GM19397 (cell line): ENCODE data around the gene ITM2C.

Experiments
- ATAC-seq: cut with Tn5 transposase; IDR thresholded peaks from one replicate; pipeline ENCODE4 v1.9.1; 2021; ENCODE audit warnings: mild to moderate bottlenecking, moderate library complexity; ENCODE audit not compliant: unreplicated experiment

The ITM2C gene

GRCh38 chr2:230849633-230850357 is 14.9 kb upstream of the ITM2C start:
- no peak for ATAC-seq

DNA sequence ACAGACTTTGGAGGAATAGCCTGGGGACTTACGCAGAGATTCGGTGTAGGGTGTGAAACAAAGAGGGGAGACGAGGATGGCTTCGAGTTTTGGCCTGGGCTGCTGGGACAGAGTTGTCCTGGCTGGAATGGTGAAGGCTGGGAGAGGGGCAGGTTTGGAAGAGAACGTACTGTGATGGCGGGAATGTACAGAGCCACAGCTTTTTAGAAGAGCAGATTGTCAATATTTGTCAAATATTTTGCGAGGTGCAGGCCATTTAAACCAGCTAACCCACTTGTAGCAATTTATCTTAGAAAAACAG is 14.4 kb upstream of the ITM2C start:
- no peak for ATAC-seq

DNA sequence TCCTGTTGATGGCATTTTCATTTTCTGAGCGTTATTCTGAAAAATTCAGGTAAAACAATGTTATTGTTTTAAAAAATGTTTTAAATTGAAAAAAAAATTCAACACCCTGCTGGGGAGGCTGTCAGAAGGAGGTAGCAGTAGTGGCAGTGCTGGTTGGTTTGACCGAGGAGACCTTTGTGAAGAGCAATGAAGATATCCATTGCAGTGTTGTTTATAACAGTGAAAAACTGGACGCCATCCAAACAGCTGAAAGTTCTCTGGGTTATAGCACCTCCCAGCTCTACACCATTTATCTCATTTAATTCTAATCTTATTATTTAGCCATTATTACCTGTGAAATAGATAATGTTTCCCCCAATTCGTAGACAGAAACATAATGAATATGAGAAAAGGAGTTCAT is 12.6 kb upstream of the ITM2C start:
- no peak for ATAC-seq

- no peak for ATAC-seq
Observed at GRCh38 chr2:230861552-230862255, 3.0 kb upstream of the ITM2C start.

DNA sequence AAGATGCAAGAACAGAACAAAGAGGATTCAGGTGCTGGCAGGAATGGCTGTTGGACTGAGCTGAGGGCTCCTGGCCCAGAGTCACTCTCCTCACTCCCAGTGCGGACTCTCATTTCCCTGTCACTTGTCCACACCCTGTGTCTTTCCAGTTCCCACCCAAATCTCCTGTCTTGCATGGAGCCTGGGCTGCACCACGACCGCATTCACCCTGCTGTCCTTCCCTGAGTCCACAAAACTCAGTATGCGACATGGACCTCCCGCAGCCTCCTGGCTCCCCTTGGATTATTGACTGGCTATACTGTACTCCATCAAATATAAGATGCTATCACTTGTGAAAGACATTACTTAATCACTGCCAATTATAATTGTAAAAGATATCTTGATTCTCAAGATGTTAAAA is 2.5 kb upstream of the ITM2C start:
- no peak for ATAC-seq

DNA sequence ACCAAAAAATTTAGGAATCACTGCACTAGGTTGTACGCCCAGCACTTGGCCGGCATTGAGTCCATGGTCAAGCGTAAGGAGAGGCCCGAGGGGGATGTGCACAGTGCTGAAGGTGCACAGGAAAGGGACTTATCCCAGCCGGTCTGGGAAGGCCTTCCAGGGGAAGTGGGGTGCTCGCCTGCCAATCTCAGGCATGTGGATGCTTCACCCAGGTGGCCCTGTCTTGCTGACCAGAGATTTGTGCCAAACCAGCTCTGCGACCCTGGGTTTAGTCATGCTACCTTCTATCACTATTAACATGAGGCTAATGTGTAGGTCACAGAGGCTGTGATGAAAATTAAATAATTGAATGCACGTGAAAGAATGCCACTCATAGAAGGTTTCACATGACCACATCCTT is 1.7 kb upstream of the ITM2C start:
- ATAC-seq = no peak

GRCh38 chr2:230863442-230864121 is 1.2 kb upstream of the ITM2C start:
- ATAC-seq = no peak

DNA sequence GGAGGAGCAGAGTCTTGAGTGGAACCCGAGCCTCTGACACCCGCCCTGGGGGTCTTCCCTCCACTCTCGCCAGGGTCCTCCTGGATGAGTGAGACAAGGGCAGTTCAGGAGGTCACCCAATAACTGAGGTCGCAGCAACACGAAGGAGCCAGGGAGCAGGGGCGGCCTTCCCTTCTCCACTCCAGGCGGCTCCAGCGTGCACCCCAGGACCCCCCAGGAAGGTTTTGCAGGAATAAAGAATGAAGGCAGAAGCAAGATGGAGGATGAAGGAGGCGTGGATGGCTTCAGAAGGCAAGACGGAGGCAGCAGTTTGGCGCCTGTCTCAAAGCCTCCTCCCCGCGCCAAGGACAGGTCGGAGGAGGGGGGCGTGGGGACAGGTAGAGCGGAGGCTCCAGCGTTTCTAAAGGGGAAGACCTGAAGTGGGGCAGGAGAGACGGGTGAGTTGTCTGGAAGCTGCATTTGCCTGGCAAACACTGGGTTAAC is 579 bp upstream of the ITM2C start:
- ATAC-seq = no peak

GRCh38 chr2:230865307-230865765 is 594 bp downstream of the ITM2C start:
- no peak for ATAC-seq

GRCh38 chr2:230865766-230866755 is 1.3 kb downstream of the ITM2C start:
- no peak for ATAC-seq

DNA sequence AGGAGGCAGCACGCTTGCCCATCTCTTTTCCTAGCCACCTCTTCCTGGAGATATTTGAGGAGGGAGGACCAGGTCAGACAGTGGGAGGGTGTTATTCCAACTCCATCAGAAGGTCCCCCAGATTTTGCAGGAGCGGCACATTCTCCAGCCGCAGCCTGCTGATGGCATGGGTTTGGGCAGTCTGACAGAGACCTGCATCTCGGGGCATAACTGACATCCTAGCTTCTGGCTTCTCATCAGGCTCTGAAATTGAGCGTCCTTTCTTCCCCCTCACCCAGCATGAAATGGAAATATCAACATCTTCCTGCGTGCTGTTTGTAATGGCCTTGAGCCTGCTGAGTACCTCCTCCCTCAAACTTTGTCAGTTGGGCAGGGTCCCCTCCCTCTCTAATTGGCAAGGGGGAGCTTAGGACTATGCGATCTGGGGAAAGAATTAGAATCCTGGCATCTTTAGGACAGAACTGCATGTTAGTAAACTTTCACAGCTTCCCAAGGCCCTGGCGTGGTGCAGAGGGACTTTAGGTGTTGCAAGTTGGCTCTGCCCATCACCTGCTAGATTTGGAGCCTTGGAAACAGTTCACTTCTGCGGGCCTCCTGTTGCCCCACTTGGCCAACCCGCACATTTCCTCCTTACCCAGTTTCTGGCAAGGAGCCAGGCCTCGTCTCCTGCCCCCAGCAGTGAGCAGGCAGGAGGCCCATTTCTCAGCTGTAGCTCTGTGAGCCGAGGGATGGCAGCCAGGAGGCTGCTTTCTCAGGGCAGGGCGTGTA is 2.2 kb downstream of the ITM2C start:
- ATAC-seq = no peak

- ATAC-seq = no peak
Observed at GRCh38 chr2:230868161-230868946, 3.6 kb downstream of the ITM2C start.

DNA sequence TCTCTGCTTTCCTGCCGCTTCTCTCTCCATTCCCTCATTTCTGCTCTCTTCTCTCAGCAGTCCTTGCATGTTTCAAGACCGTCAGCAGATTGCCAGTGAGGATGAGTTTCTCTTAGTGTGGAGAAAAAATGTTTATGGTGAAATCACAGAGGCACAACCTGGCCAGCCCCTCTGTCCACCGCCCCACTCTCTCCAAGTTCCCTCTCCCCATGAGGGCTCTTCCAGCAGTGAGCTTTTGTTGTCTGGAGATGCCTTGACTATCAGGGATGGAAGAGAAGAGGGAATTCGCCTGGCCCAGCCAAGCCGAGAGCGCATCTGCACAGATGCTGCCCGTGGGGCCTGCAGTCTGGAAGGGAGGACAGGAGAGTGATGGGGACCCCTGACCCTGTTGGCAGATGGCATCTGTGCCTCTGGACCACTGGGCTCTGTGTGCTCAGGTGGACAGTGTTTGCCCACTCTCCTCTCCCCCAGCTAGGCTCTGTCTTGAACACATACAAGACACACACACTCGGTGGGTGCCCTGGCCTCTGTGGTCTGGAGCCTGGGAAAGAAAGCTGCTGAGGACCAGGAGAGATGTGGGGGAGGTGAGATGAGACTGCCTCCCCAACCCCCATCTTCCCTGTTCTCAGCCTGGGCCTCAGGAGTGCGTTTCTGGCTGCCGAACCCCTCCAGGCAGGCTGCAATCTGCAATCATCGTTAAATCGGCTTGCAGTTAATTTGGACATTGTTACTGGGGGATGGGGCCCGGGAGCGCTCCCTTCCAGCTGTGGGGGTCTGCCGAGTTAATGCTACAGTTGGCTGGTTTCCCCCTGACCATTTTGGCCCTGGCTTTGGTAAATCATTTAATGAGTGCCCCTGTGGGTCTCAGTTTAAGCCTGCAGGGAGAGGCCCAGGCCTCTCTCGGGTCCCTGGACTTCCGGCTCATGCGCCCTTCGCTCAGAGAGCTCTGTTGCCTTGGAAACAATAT is 4.5 kb downstream of the ITM2C start:
- no peak for ATAC-seq

GRCh38 chr2:230869914-230870543 is 5.3 kb downstream of the ITM2C start:
- no peak for ATAC-seq

DNA sequence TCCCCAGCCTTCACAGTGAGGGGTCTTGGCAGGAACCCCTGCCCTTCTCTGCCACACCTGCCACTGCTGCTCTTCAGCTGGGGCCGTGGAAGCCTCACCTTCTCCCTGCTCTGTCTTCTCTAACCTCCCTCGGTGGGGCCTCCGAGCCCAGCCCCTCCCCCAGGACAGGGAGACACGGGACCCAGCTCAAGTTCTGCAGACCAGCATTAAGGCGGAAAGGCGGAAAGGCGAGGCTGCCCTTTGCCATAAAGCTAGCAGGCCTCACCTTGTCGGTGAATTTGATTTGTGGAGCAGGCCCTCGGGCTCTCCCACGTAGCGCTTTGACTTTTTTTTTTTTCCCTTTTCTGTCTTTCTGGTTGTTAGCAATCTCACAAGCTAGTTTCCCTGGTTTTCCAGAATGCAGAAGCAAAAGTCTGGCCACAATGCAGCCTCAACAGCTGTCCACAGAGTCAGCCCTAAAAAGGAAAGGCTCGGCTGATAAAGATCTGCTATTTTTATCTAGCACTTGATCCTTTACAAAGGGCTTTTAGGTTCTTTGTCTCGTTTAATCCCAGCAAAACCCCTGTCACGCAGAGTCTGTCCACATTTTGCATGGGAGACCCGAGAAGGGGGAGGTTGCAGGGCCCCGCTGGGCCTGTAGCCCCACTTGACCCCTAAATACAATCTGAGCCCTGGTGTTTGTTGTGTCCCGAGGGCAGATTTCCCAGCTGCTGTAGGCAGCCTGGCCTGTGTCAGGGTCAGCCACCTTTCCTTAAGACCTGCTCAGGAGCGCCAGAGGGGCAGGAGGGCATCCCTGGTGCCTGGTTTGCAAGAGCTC is 6.0 kb downstream of the ITM2C start:
- no peak for ATAC-seq

DNA sequence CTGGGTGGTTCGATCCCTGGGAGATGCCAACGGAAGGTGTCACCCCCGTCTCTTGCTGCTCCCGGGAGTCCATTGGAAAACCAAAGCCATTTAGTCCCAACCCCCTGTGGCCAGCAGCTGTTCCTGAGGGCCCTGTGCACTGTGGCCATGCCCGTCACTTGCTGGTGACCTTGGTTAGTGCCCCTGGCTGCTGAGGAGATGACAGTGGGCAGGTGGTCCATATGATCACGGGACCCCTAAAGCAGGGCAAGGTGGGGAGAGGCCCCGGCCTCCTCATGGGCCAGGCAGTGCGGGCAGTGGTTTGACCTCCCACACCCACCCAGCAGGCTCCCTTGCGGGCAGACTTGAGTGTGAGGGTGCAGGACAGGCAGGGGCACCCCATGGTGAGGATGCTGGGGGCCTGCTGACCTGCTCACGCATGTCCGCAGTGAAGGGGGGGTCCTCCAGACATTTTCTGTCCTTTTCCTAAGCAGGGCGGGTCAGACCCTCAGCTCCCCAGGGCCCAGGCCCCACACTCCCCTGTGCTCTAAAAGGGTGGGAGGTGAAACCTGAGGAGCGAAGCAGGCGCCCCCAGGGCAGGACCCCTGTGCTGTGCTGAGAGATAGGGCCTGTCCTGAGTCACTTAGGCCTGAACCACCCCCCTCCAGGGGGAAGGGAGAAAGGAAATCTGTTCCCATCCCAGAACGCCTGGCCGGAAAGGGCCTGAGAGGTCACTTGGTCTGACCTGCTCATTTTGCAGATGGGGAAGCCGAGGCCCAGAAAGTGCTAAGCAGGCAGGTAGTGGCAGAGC is 6.8 kb downstream of the ITM2C start:
- ATAC-seq = no peak
